WI38 (cell line): ENCODE results near the gene TTLL10.

Experiments used
- H3K4me3 ChIP-seq: 2 replicates; pipeline ENCODE4 v1.5.1; 2011; ENCODE audit warnings: low read depth, mild to moderate bottlenecking, control low read depth, low read length
- TF ChIP-seq, protein P1 (sequence below): IDR thresholded peaks from 2 replicates; pipeline ENCODE4 v1.5.1; 2012; ENCODE audit warnings: low read depth, mild to moderate bottlenecking, control low read depth, low read length

Gene TTLL10

DNA sequence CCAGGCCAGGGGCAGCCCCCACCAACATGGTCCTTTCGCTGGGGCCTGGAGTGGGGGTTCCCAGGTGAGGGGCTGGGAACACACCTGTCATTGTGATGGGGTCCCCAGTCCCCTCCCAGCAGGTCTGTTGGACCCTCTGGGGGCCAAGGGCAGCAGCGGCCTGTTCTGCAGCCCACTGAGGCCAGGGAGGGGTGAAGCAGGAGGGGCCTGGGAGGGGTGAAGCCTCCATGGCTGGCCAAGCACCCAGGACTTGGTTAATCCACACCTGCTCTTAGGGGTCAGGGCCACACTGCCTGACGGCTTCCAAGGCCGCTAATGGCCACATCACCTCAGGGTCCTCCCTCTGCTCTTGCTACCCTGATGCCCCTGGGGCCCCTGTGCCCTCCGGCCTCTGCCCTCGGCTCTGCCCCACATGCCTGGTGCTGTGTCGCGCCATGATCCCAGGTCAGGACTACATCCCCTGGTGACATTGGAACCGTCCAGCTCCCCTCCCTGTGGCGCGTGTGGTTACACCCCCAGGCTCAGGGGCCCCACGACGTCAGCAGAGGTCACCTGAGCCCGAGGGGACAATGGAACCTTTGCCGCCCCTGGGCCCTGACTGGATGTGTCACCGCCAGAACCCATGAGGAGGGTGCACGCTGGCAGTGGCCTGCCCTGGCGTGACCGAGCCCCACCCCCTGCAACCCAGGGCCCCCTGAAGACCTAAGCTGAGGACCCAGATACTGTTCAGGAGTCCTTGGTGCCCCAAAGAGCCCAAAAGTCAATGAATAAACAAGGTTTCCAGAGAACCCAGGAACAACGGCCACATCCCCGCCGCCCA lies 25.7 kb downstream of the TTLL10 start:
- no peak overlapping the region for H3K4me3 ChIP-seq

DNA sequence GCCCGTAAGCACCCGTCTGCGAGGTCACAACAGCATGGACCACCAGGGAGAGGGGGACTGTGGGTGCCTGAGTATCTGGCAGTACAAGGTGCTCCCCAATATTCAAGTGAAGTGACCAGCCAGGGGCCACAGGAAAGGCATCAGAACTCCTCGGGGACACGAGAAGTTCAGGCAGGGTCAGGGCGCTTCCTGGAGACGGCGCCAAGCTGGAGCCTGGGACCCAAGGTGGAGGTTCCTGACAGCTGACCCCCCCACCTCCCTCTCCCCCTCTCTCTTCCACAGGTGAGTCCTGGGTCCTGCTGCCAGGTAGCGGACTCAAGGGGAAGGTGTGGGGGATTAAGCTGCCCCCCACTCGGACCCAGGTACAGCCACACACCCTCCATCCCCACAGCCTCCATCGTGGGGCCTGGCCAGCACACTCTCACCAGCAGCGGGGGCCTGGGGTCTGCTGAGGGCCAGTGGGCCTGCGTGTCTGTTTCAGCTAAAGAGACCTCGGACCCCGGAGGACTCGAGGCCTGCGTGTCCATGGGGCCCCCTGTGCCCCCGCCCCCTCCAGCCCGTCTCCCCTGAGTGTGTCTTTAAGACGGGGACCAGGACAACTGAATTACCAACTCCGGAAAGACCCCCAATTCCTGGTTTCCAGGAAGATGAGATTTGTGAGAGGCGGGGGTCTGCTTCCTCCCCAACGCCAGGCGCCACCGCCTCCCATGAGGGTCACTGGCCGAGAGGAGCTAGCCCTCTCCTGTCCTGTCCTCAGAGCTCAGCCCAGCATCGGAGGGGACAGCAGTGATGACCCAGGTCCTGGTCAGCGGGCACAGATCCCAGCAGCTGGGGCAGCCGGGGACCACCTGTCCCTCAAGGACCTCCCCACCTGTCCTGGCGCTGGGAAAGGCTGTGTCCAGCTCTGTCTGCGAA lies 26.5 kb downstream of the TTLL10 start:
- H3K4me3 ChIP-seq: no peak overlapping the region
- TF ChIP-seq, protein P1, sequence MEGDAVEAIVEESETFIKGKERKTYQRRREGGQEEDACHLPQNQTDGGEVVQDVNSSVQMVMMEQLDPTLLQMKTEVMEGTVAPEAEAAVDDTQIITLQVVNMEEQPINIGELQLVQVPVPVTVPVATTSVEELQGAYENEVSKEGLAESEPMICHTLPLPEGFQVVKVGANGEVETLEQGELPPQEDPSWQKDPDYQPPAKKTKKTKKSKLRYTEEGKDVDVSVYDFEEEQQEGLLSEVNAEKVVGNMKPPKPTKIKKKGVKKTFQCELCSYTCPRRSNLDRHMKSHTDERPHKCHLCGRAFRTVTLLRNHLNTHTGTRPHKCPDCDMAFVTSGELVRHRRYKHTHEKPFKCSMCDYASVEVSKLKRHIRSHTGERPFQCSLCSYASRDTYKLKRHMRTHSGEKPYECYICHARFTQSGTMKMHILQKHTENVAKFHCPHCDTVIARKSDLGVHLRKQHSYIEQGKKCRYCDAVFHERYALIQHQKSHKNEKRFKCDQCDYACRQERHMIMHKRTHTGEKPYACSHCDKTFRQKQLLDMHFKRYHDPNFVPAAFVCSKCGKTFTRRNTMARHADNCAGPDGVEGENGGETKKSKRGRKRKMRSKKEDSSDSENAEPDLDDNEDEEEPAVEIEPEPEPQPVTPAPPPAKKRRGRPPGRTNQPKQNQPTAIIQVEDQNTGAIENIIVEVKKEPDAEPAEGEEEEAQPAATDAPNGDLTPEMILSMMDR: no peak

More for the DNA sequence above, 25.7 kb downstream of the TTLL10 start:
- TF ChIP-seq, protein P1: no peak

DNA sequence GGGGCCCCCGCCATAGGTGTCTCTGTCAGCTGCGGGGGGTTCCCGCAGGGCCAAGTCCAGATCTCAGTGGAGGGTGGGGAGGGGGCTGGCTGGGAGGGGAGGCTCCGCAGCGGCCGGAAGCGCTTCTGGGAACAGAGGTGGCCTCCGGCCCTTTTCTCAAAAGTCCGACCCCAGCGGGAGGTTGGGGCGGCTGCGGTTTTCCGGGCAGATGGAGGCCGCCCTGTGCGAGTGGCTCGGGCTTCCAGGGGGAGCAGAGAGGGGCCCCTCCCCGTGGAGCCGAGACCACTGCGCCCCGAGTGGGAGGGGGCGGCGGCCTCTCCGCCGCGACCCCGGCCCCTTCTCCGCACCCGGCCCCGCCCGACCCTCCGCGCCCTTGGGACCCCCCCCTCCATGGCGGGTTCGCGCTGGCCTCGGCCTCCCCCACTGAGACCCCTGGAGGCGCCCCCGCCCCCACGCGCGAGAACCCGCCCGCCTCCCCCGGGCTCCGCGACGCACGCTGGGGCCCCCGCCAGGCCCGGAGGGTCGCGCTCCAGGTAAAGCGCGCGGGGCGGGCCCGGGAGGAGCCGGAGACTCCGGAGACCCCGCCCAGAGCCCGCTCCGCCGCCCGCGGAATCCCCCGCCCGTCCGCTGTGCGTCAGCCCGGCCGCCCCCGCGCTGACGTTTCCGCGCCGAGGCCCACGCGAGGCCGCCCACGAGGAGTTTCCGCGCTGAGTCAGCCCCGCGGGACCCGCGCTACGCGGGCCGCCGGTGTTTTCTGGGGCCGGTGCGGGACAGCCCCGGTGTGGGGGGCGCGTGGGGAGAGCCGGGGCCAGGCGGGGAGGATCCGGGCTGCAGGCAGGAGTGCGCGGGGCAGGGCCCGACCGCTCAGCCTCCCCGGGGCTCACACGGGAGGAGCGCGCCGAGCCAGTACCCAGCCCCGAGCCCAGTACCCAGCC lies 27.5 kb downstream of the TTLL10 start:
- H3K4me3 ChIP-seq: peak overlapping the region; percentile 40
- TF ChIP-seq, protein P1: no peak

DNA sequence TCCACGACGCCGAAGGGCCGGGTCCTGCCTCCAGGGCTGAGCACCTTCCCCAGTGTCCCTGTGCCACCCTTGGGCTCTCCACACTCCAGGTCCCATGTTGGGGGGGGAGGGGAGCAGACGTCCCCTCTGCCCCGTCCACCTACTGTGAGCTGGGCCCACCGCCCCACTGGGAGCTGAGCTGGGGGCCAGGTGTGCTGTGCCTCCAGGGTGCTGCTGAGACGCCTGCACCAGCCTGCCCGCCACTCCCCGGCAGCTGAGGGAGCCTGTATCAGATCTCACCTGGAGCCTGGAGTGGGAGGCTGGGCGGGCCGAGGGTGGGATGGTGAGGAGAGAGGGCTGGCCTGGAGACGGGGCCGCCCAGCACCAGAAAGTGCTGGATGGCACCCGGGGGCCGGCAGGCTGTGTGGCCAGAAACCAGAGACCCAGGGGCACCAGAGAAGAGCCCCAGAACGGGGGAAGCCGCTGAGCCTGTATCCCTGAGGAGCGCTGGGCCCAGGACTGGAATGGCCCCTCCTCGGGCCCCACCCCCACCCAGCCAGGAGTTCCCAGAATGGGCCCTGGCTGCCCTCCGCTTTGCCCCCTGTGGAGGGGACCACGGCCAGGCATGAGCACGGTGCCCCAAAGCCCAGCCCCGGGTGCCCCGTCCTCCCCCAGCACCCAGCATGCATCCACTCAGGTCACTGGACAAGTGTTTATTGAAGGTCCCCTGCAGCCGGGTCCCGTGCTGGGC lies 29.3 kb downstream of the TTLL10 start:
- TF ChIP-seq, protein P1: no peak
- no peak overlapping the region for H3K4me3 ChIP-seq

DNA sequence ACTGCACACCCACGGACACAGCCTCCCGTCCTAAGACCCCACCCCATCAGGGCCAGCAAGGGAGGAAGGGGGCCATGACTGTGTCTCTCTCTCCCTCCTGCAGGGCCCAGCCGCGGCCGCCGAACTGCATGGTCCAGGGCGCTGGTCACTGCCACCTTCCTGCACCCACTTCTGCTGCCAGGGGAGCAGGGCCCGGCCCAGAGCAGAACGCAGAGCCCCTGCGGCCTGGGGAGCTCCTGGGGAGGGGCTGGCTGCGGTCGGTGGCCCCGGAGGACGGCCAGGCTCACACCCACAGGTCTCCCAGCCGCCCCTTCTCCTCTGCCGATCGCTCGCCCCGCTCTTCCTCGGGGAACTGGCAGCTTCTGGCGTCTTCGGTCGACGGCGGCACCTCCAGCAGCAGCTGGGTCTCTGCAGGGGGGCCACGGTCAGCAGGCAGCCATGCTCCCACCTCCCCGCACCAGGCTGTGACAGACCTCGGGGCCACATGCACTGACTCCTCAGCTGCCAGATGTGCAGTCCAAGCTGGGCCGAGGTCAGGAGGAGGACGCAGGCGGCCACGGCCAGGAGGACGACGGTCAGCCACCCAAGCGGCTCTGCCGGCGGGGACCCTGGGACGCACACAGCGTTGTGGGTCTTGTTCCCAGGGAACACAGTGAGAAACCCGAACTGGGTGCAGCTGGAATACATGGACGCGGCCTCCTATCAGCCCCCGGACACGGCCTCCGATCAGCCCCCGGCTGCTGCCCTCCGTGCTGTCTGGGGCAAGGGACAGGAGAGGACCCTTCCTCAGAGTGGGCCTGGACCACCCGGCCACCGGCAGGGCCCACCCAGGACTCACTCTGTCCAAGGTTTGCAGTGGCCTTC lies 30.1 kb downstream of the TTLL10 start:
- H3K4me3 ChIP-seq: no peak overlapping the region
- TF ChIP-seq, protein P1: no peak

DNA sequence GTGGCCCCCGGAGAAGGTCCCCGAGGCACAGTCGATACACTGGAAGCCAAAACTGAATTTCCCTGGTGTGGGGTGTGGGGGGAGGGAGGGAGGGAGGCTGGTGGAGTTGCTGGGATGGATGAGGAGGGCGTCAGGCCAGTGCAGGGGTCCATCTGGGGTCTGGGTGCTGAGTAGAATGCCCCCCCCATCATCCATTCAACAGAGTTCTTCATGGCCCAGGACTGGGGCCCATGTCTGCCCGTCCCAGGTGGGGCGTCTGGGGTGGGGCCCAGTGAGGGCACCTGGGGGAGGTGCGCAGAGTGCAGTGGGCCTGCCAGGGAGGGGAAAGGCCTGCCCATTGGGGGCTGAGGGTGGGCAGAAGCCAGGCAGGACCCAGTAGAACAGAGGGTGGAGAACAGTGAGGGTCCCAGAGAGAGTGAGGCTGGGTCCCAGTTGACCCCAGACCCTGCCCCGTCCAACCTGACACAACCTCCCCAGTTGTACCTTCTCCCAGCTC lies 30.8 kb downstream of the TTLL10 start:
- TF ChIP-seq, protein P1: no peak

More for the DNA sequence above, 30.8 kb downstream of the TTLL10 start:
- H3K4me3 ChIP-seq: no peak overlapping the region
